ENCODE measurements around the gene RAB39A.

The RAB39A gene

DNA sequence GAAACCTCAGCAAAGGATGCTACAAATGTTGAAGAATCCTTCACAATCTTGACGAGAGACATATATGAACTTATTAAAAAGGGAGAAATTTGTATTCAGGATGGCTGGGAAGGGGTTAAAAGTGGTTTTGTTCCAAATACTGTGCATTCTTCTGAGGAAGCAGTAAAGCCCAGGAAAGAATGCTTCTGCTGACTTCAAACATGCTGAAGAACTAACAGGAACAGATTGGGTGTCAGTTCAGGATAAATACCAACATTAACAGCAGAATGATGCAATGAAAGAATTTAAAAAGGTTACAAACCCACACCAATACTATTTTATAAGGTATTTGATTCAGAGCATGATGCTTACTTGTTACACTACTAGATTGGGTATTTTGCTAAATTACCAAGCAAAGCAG, 33.9 kb downstream of the RAB39A start:
- DNase-seq: no peak

DNA sequence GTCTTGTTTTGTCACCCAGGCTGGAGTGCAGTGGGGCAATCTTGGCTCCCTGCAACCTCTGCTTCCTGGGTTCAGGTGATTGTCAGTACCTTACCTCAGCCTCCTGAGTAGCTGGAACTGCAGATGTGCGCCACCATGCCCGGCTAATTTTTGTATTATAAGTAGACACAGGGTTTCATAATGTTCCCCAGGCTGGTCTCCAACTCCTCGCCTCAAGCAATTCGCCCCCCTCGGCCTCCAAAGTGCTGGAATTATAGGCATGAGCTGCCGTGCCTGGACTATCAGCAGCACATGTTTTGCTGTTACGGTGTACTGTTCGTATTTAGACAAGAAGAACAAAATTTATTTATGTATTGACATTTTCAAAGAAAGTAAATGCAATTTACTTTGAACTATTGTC, 34.8 kb downstream of the RAB39A start:
- DNase-seq: no peak

DNA sequence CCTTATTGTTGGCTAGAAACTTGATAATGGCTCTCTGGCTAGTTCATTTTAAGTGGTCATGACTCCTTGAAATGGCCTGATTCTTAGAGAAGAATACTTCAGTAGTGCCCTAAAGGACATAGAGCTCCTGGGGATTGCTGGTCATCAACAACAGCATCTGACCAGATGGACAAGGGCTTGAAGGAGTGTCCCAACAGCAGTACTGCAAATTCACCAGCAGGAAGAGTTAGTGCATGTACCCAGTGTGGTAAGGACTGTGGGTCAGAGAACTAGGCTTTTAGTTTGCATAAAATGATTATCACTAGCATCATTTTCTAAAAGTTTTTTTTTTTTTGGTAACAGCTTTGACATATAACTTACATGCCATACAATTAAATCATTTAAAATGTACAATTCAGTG, 41.0 kb downstream of the RAB39A start:
- no peak for DNase-seq

DNA sequence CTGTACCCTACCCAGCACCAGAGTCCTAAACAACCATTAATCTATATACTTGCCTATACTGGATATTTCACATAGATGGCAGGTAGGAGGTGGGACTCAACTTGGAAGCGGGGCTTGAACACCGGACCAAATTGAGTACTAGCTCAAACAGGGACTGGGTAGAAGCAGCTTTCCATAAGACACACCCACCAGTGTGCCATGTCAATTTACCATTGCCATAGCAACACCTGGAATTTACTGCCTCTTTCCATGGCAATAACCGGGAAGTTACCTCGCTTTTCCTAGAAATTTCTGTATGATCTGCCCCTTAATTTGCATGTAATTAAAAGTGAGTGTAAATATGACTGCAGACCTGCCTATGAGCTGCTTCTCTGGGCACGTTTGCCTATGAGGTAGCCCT, 41.8 kb downstream of the RAB39A start:
- no peak for DNase-seq

DNA sequence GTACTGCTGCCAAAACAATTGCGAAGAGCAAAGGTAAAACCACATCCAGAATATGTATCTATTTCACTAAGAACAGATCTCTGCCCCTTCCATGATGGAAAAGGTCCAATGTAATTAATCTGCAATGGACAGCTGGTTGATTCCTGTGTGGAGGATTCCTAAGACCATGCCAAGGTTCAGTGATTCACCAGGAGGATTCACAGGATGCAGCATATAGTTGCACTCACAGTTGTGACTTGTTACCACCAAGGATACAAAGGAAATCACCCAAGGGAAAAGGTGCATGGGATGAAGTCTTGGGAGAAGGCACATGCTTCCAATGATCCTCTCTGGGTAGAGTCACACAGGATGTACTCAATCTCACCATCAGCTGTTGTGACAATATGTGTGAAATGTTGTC, 45.4 kb downstream of the RAB39A start:
- no peak for DNase-seq

DNA sequence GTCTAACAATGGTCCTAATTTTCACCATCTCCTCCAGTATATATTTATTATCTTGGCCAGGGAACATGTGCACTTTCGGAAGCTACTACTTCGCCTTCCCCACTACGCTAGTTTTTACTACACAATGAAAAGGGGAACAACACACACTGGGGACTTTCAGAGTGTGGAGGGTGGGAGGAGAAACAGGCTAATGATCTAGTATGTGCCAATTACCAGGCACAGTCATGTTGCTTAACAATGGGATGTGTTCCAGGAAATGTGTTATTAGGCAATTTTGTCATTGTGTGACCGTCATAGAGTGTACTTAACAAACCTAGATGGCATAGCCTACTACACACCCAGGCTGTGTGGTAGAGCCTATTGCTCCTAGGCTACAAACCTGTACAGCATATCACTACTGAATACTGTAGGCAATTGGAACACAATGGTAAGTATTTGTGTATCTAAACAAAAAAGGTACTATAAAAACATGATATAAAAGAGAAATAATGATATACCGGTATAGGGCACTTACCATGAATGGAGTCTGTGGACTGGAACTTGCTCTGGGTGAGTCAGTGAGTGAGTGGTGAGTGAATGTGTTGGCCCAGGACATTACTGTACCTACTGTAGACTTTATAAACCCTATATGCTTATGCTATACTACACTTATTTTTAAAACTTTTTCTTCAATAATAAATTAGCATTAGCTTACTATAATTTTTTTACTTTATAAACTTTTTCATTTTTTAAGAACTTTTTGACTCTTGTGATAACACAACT, 60.3 kb downstream of the RAB39A start:
- DNase-seq: no peak

DNA sequence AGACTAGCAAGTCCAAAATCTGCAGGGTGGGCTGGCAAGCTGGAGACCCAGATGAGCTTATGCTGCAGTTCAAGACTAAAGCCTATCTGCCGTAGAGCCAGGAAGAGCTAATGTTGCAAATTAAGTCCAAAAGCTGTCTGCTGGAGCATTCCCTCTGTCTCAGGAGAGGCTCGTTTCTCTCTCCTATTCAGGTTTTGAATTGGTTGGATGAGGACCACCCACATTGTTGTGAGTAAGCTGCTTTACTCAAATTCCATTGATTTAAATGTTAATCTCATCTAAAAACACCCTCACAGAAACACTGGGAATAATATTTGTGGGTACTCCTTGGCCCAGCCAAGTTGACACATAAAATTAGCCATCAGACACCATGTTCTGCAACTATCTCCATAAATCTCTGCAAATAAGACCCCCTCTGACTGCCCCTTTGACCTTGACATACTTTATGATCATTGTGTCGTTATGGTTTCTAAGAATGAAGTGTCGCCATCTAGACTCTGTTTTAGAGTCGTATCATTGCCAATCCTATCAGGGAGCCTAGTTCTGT, 63.7 kb downstream of the RAB39A start:
- no peak for DNase-seq

DNA sequence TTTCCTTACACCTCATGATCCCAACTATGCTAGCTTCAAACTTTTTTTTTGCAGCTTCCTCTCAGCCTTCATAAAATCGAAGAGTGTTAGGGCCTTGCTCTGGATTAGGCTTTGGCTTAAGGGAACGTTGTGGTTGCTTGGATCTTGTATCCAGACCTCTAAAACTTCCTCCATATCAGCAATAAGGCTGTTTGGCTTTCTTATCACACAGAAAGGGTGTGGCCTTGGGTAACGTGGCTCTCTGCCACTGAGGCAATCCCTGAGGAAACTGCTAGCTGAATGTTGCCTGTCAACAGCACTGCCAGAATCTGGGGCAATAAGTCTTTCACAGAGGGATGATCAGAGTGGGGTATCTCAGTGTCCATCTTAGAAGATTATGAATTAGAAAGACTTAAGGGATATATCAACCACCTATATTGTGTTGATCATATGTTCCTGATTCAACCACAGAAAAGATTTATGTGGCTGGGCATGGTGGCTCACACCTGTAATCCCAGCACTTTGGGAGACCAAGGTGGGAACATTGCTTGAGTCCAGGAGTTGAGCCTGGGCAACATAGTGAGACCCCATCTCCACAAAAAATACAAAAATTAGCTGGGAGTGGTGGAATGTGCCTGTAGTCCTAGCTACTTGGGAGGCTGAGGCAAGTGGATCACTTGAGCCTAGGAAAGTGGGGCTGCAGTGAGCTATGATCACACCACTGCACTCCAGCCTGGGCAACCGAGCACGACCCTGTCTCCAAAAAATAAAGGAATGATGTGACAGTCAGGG, 67.9 kb downstream of the RAB39A start:
- DNase-seq: no peak

DNA sequence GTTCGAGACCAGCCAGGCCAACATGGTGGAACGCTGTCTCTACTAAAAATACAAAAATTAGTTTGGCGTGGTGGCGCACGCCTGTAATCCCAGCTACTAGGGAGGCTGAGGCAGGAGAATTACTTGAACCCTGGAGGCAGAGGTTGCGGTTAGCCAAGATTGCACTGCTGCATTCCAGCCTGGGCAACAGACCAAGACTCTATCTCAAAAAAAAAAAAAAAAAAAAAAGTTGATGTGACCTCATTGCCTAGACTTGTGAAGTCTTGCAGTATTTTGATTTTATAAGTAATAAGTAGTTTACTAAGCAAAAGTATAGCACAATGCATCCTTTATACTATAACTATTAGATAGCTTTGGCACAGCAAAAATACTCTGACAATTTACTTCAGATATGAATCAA, 70.5 kb downstream of the RAB39A start:
- no peak for DNase-seq

DNA sequence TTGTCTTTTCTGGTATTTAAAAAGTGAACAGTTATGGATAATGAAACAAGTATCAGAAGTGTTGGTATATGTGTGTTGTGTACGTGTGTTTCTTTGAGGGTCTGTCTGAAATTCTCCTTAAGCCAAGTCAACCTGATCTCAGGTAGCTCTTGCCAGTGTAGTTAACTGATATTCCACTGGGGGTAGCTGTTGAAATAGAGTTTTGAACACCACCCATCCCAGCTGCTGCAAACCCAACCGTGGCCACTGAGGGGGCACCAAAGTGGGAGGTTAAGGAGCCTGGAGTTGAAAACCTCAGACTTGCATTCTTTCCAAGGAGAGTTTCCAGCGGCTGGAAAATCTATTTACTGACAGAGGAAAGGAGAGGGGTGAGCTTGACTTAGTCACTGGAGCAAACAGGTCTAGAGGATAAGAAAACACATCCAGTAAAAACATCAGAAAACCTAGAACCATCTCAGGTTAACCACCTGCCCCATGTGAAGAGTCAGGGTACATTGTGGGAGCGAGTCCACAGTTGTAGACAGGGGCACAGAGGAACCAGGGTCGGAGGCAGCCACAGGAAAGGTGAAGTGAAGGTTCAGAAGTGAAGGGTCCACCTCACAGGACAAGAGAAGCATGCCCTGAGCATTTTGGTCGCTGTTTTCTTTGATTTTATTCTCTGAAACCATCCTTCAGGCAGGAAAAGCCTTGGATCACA, 71.7 kb downstream of the RAB39A start:
- DNase-seq: no peak

DNA sequence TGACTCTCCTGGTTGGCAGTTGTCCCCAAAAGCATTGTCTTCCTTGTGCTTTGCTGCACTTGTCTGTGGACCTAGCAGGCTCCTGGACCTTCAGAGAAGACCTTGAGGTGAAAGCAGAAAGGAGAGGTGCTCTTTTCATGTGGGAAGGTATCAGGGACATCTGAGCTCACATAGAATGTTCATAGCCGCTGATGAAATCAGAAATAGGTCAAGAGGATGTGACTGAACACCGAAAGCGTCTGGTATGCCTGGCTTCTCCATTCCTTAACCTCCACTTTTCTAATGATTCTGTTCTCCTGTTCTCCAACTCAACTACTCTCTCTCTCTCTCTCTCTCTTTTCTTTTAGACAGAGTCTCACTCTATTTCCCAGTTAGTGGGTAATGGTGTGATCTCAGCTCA, 74.2 kb downstream of the RAB39A start:
- DNase-seq: no peak

DNA sequence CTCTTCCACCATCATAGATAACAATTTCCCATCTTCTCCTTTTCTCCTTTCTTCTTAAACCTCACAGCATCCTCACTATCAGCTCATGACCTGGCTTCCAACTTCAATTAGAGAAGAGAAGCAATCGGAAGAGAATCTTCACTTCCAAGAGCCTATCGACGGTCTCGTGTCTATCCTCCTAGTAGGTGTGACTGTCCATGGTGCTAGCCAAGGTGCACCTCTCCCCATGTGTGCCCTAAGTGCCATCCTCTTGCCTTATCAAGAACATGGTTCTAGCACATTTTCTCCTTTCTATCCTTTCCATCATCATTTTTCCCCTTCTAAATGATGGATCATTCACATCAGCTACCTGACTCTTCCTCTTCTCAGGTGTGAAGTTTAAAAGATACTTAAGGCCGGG, 75.4 kb downstream of the RAB39A start:
- DNase-seq: no peak

DNA sequence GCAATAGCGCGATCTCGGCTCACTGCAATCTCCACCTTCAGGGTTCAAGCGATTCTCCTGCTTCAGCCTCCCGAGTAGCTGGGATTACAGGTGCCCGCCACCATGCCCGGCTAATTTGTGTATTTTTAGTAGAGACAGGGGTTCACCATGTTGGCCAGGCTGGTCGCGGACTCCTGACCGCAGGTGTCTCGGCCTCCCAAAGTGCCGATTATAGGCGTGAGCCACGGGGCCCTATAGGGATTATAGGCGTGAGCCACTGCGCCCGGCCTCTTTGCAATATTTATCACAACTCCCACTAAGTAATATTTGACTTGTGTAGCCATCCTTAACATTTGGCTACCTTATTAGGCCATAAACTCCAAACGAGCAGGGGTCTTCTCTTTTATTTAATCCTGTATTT, 79.6 kb downstream of the RAB39A start:
- no peak for DNase-seq

DNA sequence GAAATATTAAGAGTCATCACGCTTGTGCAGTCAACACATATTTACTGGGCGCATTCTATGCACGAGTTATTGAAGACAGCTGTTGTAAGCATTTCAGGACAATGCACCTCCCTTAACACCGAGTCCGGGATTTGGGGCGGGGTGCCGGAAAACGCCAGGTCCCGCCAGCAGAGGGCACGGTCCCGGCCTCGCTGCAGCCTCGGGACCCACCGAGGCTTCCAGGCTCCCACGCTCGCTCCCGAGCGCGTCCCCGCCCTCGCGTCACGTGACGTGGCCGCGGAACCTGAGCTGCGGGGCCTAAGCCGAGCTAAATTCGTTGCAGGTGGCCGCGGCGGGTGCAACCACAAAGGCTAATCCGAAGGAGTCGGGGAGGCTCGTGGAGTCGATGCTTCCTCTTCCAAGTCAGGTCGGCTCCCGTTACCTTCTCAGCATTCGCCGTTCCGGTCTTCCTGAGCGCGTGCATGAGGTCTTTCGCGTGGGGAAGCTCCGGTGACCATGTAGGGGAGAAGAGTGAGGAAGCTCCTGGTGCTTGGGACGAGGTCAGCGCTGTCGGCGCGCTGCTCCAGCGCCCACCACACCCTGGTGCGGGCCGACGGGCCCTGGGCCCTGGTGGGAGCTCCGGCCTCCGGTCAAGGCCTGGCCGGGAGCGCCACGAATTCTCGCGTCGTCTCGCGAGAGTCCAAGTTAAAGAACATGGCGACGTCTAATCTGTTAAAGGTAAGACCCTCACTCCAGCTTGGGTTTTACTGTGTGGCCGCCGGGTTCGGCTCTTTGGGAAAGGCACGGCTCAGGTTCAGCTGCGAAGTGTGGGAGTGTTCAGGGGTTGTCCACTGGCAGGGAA, 80.6 kb downstream of the RAB39A start, which contains the start of gene CUL5:
Gene CUL5, plus strand, starts transcription at position 243 of the 841 bp plus-strand sequence. Its CDS starts 451 bp downstream, at position 694.
- DNase-seq: peak in 1 of 2 experiments; percentile 56

DNA sequence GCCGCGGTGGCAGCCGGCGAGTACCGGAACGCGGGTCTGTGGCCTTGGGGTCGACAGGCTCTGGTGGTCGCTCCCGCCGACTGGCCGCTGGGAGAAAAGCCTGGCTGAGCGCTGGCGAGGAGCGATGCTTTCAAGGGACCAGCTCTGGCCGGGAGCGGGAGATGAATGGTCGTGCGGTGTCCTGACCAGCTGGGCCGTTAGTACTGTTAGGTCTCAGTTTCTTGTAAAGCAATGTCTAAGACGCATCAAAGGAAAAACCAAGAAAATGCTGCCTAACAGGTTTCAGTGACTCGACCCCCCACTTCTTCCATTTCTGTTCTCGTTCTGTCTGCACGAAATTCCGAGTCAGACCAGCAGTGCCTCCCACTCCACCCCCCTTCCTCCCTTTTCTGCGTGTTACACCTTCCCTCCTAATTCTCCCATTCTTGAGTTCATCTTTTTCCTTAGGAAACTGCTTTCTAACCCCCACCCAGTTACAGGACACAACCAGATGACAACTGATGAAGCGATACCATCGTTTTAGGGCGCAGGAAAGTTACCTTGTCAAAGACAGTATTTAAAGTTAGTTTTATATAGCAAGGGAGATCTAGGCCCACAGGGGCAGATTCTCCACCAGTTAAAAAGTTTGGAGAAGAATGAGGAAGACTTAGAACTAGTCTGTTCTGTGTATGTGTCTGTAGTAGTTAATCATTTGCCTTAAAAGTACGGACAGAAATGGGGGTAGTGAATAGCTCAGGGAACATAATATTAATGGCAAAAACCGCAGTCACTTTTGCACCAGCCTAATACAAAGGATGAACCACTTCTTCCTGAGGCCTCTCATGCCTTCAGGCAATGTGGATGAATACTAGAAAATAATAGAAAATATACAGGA, 81.5 kb downstream of the RAB39A start:
- no peak for DNase-seq

DNA sequence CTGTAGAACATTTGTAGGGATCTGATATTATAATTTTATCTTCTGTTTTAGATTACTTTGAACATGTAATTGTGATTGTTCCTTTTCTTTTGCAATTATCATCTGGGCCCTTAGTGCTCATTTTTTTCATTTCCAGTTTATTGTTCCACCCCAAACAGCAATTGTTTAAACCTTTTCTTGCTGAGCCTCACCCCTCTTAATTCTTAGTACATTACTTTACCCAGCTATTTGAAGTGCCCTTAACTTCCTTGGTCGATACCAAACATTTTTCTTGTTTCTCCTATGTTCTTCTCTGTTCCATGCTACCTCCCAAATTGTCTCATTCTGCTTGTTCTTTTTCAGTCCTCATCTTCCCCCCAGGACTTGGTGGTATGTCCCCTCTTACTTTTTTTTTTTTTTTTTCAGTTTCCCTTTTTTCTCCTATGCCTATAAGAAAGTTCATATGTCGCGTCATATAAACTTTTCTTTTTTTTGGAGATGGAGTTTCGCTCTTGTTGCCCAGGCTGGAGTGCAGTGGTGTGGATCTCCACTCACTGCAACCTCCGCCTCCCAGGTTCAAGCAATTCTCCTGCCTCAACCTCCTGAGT, 84.0 kb downstream of the RAB39A start:
- no peak for DNase-seq

Data from cerebellar nuclear complex (tissue), 1 donor.